Activated CD4-positive, alpha-beta T cell treated with anti-CD3 and anti-CD28 coated beads, Interleukin-2, amount 10 ng/mL, durations not matched to agents 24 days and 14 days (primary cell): Measurements from ENCODE around the gene GUCY2D. TPM values are rescaled to one million over a fixed set of nuclear protein-coding genes. Genes with fewer than 3 reads are reported as not detected.

Experiments
- DNase-seq: peaks from one replicate; pipeline ENCODE4 v3.0.0; 2022
- H3K27ac Mint-ChIP-seq: one replicate; pipeline ENCODE4 v1.8.0; 2022; ENCODE audit warnings: mild to moderate bottlenecking, mixed read lengths
- H3K27me3 Mint-ChIP-seq: one replicate; pipeline ENCODE4 v1.8.0; 2022; ENCODE audit warnings: mixed read lengths
- H3K36me3 Mint-ChIP-seq: one replicate; pipeline ENCODE4 v1.8.0; 2022; ENCODE audit warnings: low read depth, mild to moderate bottlenecking, mixed read lengths
- H3K4me1 Mint-ChIP-seq: one replicate; pipeline ENCODE4 v1.8.0; 2021; ENCODE audit warnings: mixed read lengths
- H3K4me3 Mint-ChIP-seq: one replicate; pipeline ENCODE4 v1.8.0; 2022; ENCODE audit warnings: mild to moderate bottlenecking, moderate library complexity, mixed read lengths
- H3K9me3 Mint-ChIP-seq: one replicate; pipeline ENCODE4 v1.8.0; 2021; ENCODE audit warnings: mixed read lengths
- intact Hi-C: fragments of 100-400 bp; cut with micrococcal nuclease; formaldehyde crosslinking; loops from one replicate; pipeline ENCODE4 v1.15.1; 2023
- total RNA-seq: library from RNA; stranded (reverse); gene quantifications from 2 replicates; pipeline ENCODE4 v1.2.3, GENCODE V29; 2022

GUCY2D gene
- total RNA-seq, 1 donor from 2014 or later: not detected

DNA sequence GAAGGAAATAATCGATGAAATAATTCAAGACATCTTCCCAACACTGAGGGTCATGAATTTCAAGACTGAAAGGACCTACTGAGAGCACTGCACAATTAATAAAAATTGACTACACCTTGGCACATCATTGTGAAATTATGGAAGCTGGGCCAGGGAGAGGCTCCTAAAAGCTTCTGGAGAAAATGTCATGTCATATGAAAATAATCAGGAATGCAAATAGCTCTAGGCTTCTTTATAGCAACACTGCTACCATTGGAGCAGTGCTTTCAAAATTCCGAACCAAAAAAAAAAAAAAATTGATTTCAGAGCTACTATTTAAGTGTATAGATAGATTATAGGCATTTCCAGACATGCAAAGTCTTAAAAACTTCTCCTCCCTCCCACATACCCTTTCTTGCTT is 30.0 kb downstream of the GUCY2D start:
- H3K27me3 Mint-ChIP-seq: peaks cover 30% of the 10 kb centered on the region
- no peak overlapping the region for H3K4me3 Mint-ChIP-seq
- no peaks in the 10 kb centered on the region for H3K4me1 Mint-ChIP-seq
- H3K27ac Mint-ChIP-seq: no peak overlapping the region
- H3K9me3 Mint-ChIP-seq: no peaks in the 10 kb centered on the region
- DNase-seq: no peak
- intact Hi-C loops: no loop called here
- H3K36me3 Mint-ChIP-seq: no peaks in the 10 kb centered on the region

GRCh38 chr17:8038954-8039610 is 36.7 kb downstream of the GUCY2D start, which contains the start of gene ALOX15B:
TSS of gene ALOX15B (plus strand) at chr17:8039059. CDS start at chr17:8039156, 97 bp downstream.
- no peak within 1 kb of the TSS for H3K27ac Mint-ChIP-seq
- peaks cover 29% of the 10 kb centered on the region for H3K27me3 Mint-ChIP-seq
- no peak for DNase-seq
- no peaks in the 10 kb centered on the region for H3K36me3 Mint-ChIP-seq
- H3K9me3 Mint-ChIP-seq: no peaks in the 10 kb centered on the region
- intact Hi-C loops: no loop called here
- H3K4me3 Mint-ChIP-seq: no peak within 1 kb of the TSS
- peaks cover 2% of the 10 kb centered on the region for H3K4me1 Mint-ChIP-seq

DNA sequence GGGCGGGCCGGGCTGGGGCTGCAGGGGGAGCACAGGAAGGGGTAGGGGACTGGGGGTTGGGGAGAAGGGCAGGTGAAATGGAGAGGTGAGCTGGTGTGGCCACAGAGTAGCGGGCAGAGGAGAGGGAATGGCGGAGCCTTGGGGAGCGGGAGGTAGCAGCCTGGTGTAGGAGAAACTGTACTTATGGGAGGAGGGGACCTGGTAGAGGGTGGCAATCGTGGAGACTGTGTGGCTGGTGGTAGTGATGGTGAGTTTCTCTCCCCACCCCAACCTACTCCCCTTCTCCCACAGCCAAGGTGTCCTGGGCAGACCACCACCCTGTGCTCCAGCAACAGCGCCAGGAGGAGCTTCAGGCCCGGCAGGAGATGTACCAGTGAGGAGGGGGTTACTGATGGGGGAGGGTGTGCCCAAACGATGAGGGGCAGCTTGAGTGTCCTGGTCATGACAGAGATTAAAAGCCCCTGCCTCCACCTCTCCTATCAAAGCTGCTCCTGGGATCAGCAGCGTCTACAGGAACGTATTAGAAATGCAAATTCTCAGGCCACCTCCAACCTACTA is 37.3 kb downstream of the GUCY2D start:
- Mint-ChIP-seq H3K27me3 (peaks cover 29% of the 10 kb centered on the region), H3K9me3 (no peaks in the 10 kb centered on the region), H3K27ac (no peak overlapping the region), H3K4me3 (no peak overlapping the region), H3K36me3 (no peaks in the 10 kb centered on the region), H3K4me1 (peaks cover 2% of the 10 kb centered on the region)
- no peak for DNase-seq
- intact Hi-C loops: no loop called here

DNA sequence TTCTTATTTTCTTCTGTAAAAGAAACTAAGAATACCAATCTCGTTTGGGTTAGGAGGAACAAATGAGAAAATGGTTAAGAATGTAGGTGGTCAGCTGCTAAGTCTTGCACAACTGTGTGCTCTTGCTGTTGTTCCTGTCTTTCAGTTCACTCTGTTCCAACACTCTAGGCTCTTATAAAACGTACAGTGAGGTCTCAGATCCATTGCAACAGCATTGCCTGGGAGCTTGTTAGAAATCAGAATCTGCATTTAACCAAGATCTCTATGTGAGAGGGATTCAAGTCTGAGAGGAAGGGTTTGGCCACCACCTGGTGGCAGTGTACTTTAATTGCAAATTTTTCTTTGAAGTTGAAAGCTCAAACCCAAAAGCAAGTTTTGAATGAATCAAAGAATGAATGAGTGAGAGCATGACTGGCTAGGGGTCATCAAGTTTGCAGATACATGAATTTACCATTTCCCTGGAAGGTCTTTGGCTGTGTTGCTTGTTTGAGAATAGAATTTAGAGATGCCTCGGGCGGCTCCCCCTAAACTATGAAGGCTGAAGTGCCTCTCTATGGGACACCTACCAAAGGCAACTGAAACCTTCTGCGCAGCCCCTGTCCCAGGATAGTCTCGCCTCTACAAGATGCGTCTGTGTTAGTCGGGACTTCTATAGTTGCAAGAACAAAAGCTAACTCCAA is 39.0 kb downstream of the GUCY2D start:
- Mint-ChIP-seq H3K27ac (no peak overlapping the region), H3K4me1 (peaks cover 2% of the 10 kb centered on the region), H3K9me3 (no peaks in the 10 kb centered on the region), H3K36me3 (no peaks in the 10 kb centered on the region), H3K27me3 (peaks cover 26% of the 10 kb centered on the region), H3K4me3 (no peak overlapping the region)
- intact Hi-C loops: loop anchor here (1.0 kb wide), 2 partner anchors 25 to 128 kb away; no protein-coding TSS in a partner anchor
- peak; percentile 81 for DNase-seq

GRCh38 chr17:8041979-8042378 is 39.6 kb downstream of the GUCY2D start:
- no peak for DNase-seq
- Mint-ChIP-seq H3K27ac (no peak overlapping the region), H3K4me1 (peaks cover 2% of the 10 kb centered on the region), H3K4me3 (no peak overlapping the region), H3K36me3 (no peaks in the 10 kb centered on the region), H3K9me3 (no peaks in the 10 kb centered on the region), H3K27me3 (peaks cover 26% of the 10 kb centered on the region)
- intact Hi-C loops: loop anchor here (1.0 kb wide), 2 partner anchors 26 to 129 kb away; no protein-coding TSS in a partner anchor

- H3K36me3 Mint-ChIP-seq: no peaks in the 10 kb centered on the region
- H3K9me3 Mint-ChIP-seq: no peaks in the 10 kb centered on the region
- intact Hi-C loops: no loop called here
- no peak for DNase-seq
- H3K27ac Mint-ChIP-seq: no peak overlapping the region
- H3K27me3 Mint-ChIP-seq: peaks cover 11% of the 10 kb centered on the region
- no peaks in the 10 kb centered on the region for H3K4me1 Mint-ChIP-seq
- no peak overlapping the region for H3K4me3 Mint-ChIP-seq
Observed at GRCh38 chr17:8044819-8045810, 42.7 kb downstream of the GUCY2D start.

DNA sequence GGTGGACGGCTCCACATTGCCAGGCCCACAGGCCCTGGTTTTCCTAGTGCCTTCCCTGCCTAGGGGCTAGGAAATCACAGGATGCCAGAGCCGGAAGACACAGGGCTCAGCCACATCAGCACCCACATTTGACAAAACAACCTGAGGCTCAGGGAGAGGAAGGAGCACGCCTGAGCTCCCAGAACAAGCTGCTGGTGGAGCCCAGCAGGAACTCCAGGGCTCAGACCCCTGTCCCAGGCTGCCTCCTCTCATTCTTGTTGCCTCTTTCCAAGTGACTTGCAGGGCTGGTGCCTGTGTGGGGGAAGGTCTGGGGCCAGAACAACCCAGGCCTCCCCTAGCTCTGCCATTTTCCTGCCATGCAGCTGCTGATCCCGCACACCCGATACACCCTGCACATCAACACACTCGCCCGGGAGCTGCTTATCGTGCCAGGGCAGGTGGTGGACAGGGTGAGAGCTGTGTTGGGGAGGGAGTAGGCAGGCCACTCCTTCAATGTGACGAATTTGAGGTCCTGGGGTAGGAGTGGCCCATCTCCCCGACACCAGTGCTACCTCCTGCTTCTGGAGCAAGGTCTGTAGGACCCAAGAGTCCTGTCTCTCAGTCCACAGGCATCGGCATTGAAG is 44.0 kb downstream of the GUCY2D start:
- intact Hi-C loops: no loop called here
- Mint-ChIP-seq H3K9me3 (no peaks in the 10 kb centered on the region), H3K36me3 (no peaks in the 10 kb centered on the region), H3K27ac (no peak overlapping the region), H3K27me3 (no peaks in the 10 kb centered on the region), H3K4me1 (no peaks in the 10 kb centered on the region), H3K4me3 (no peak overlapping the region)
- no peak for DNase-seq

- H3K36me3 Mint-ChIP-seq: no peaks in the 10 kb centered on the region
- H3K9me3 Mint-ChIP-seq: no peaks in the 10 kb centered on the region
- H3K27me3 Mint-ChIP-seq: no peaks in the 10 kb centered on the region
- H3K27ac Mint-ChIP-seq: no peak overlapping the region
- H3K4me1 Mint-ChIP-seq: no peaks in the 10 kb centered on the region
- no peak overlapping the region for H3K4me3 Mint-ChIP-seq
- intact Hi-C loops: no loop called here
- no peak for DNase-seq
Observed at GRCh38 chr17:8046929-8047768, 44.7 kb downstream of the GUCY2D start.

- H3K9me3 Mint-ChIP-seq: no peaks in the 10 kb centered on the region
- H3K27me3 Mint-ChIP-seq: no peaks in the 10 kb centered on the region
- intact Hi-C loops: no loop called here
- no peak overlapping the region for H3K4me3 Mint-ChIP-seq
- H3K27ac Mint-ChIP-seq: no peak overlapping the region
- no peak for DNase-seq
- no peaks in the 10 kb centered on the region for H3K36me3 Mint-ChIP-seq
- no peaks in the 10 kb centered on the region for H3K4me1 Mint-ChIP-seq
Observed at GRCh38 chr17:8047769-8048110, 45.3 kb downstream of the GUCY2D start.

GRCh38 chr17:8048236-8048635 is 45.8 kb downstream of the GUCY2D start:
- no peak overlapping the region for H3K27ac Mint-ChIP-seq
- H3K9me3 Mint-ChIP-seq: no peaks in the 10 kb centered on the region
- no peak for DNase-seq
- no peaks in the 10 kb centered on the region for H3K36me3 Mint-ChIP-seq
- no peaks in the 10 kb centered on the region for H3K4me1 Mint-ChIP-seq
- no peak overlapping the region for H3K4me3 Mint-ChIP-seq
- intact Hi-C loops: no loop called here
- H3K27me3 Mint-ChIP-seq: no peaks in the 10 kb centered on the region

DNA sequence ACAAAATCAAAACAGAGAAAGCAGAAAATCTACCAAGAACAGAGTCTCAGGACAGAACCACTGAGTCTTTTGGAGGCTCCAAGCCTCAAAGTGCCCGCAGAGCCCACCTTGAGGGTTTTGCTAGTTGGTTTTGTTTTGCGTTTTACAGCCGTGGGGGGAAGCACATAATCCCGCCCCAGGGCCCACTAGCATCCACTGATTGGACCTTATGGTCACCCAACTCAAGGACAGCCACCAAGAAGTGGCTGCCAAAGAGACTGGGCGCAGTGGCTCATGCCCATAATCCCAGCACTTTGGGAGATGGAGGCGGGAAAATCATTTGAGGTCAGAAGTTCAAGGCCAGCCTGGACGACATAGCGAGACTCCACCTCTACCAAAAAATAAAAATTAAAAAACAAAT is 46.3 kb downstream of the GUCY2D start:
- no peak overlapping the region for H3K4me3 Mint-ChIP-seq
- intact Hi-C loops: no loop called here
- no peaks in the 10 kb centered on the region for H3K27me3 Mint-ChIP-seq
- H3K36me3 Mint-ChIP-seq: no peaks in the 10 kb centered on the region
- H3K4me1 Mint-ChIP-seq: no peaks in the 10 kb centered on the region
- DNase-seq: no peak
- H3K9me3 Mint-ChIP-seq: no peaks in the 10 kb centered on the region
- no peak overlapping the region for H3K27ac Mint-ChIP-seq

GRCh38 chr17:8051831-8052230 is 49.4 kb downstream of the GUCY2D start:
- Mint-ChIP-seq H3K27me3 (peaks cover 7% of the 10 kb centered on the region), H3K4me1 (peaks cover 10% of the 10 kb centered on the region), H3K27ac (no peak overlapping the region), H3K9me3 (no peaks in the 10 kb centered on the region), H3K4me3 (no peak overlapping the region), H3K36me3 (no peaks in the 10 kb centered on the region)
- intact Hi-C loops: no loop called here
- no peak for DNase-seq
